NT2/D1 (cell line): Measurements from ENCODE around the gene SNRNP35.

Source experiments
- SUZ12 ChIP-seq: IDR thresholded peaks from 2 replicates; pipeline ENCODE4 v1.6.1; 2011; ENCODE audit not compliant: insufficient read length, insufficient read depth; ENCODE audit errors: extremely low read depth
- YY1 ChIP-seq: IDR thresholded peaks from 2 replicates; pipeline ENCODE4 v1.6.1; 2011; ENCODE audit not compliant: insufficient read length, insufficient read depth

GRCh38 chr12:123453165-123453564 lies 4.8 kb upstream of the SNRNP35 start:
- TF ChIP-seq YY1 (no peak), SUZ12 (no peak)
